Stimulated activated CD8-positive, alpha-beta memory T cell treated with anti-CD3 and anti-CD28 coated beads, Interleukin-7, amount 100 ng/mL, for 48 hours (primary cell): ENCODE measurements around the gene ENDOU.
"Not testable (repeated sequence)": the region's sequence is repeated elsewhere in the genome, so short reads cannot be mapped to it uniquely, and the experiment has no call there.

ENCODE experiments used
- DNase-seq, 2 donors: peaks; one replicate each; pipeline ENCODE4 v3.0.0-alpha.2; 2020; ENCODE audit warnings: low read depth in 1 of 2; ENCODE audit errors: extremely low read depth in 1 of 2

The ENDOU gene

GRCh38 chr12:47698055-47698454 is 27.2 kb downstream of the ENDOU start:
- no peak for DNase-seq

- no peak for DNase-seq
These were observed 36.1 kb downstream of the ENDOU start for GRCh38 chr12:47689215-47689614.

DNA sequence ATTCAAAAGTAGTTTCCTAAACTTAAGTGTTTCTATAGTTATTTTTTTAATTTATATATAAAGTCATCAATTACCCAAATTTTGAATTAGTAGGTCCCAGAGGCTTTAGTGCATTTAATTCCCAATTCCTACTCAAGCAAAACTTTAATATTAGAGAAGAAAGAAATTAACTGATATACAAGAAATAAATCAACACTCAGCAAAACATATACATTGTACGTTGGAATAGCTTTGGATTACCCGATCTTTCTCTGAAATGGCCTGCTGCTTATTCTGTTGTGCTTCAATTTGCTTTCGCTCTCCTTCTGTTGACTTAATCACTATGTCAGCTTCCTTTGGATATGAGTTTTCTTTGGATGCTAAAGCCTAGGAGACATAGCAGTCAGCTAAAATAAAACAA is 37.7 kb downstream of the ENDOU start:
- DNase-seq = no peak

GRCh38 chr12:47686645-47687240 is 38.5 kb downstream of the ENDOU start:
- DNase-seq = no peak

GRCh38 chr12:47679785-47680184 is 45.5 kb downstream of the ENDOU start:
- DNase-seq = no peak

GRCh38 chr12:47672068-47672467 is 53.2 kb downstream of the ENDOU start:
- DNase-seq = no peak

DNA sequence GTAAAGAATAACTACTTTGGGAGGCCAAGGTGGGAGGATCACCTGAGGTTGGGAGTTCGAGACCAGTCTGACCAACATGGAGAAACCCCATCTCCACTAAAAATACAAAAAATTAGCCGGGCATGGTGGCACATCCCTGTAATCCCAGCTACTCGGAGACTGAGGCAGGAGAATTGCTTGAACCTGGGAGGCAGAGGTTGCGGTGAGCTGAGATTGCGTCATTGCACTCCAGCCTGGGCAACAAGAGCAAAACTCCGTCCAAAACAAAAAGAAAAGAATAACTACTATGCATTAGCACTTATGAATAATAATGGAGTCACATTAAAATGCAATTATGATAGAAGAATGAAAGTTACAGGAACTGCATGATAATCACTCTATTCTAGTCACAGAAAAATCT is 57.4 kb downstream of the ENDOU start:
- DNase-seq = not testable (repeated sequence)
